Fibroblast of the aortic adventitia (primary cell): Measurements from ENCODE around the gene CYP46A1. TPM values are rescaled to one million over a fixed set of nuclear protein-coding genes. Genes with fewer than 3 reads are reported as not detected.

Source experiments
- DNase-seq: peaks from one replicate; pipeline ENCODE4 v3.0.0-alpha.2; 2010; ENCODE audit warnings: low read depth
- H3K4me3 ChIP-seq: 2 replicates; pipeline ENCODE4 v1.5.1; 2011; ENCODE audit warnings: low read depth, mild to moderate bottlenecking, control low read depth, low read length, moderate library complexity
- total RNA-seq: library from RNA; depleted of rRNA; stranded (reverse); fragments of >200 nt; gene quantifications from 2 replicates; pipeline ENCODE4 v1.2.3, GENCODE V29; 2012; ENCODE audit warnings: low replicate concordance
- TF ChIP-seq, protein P1 (sequence below): IDR thresholded peaks from 2 replicates; pipeline ENCODE4 v1.5.1; 2011; ENCODE audit warnings: mild to moderate bottlenecking, low read length, control low read depth, inconsistent platforms; ENCODE audit not compliant: insufficient read depth

Gene CYP46A1
- total RNA-seq, 1 donor, result 0.36 TPM

DNA sequence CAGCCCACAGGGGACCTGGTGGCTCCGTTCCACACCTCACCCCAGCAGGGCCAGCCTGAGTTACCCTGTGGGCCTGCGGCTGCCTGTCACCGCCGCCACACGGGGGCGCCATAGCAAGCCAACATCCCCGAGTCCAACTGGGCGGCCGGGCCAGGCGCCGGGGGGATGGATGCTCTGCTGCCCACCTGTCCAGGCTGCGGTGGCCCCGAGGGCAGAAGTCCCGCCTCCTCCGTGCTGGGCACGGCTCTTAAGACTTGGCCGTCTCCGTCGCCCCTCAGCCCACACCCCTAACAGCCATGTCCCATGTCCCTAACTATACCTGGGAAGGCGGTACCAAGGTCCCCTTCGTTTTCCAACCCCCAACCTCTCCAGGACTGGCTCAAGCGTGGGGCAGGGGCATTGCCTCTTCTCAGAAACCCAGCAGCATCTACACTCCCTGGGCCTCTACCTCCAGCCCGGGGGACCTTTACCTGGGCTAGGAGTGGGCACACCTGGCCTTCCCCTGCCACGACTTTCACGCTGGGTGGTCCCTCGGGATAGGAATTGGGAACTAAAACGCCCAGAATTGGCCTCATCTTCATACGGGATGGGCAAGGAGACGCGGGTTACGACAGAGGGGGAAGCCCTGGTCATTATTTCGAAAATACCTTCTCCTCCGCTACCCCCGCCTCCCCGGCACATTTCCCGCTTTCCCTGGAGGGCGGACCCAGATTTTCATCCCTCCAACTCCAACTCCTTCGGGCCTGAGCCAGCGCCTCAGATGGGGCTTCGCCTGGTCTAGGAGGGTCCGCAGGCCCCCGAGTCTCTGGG lies 1.1 kb upstream of the CYP46A1 start:
- TF ChIP-seq, protein P1, sequence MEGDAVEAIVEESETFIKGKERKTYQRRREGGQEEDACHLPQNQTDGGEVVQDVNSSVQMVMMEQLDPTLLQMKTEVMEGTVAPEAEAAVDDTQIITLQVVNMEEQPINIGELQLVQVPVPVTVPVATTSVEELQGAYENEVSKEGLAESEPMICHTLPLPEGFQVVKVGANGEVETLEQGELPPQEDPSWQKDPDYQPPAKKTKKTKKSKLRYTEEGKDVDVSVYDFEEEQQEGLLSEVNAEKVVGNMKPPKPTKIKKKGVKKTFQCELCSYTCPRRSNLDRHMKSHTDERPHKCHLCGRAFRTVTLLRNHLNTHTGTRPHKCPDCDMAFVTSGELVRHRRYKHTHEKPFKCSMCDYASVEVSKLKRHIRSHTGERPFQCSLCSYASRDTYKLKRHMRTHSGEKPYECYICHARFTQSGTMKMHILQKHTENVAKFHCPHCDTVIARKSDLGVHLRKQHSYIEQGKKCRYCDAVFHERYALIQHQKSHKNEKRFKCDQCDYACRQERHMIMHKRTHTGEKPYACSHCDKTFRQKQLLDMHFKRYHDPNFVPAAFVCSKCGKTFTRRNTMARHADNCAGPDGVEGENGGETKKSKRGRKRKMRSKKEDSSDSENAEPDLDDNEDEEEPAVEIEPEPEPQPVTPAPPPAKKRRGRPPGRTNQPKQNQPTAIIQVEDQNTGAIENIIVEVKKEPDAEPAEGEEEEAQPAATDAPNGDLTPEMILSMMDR, result peak; percentile 89
- peak; percentile 61 for DNase-seq
- peak overlapping the region; percentile 84 for H3K4me3 ChIP-seq

DNA sequence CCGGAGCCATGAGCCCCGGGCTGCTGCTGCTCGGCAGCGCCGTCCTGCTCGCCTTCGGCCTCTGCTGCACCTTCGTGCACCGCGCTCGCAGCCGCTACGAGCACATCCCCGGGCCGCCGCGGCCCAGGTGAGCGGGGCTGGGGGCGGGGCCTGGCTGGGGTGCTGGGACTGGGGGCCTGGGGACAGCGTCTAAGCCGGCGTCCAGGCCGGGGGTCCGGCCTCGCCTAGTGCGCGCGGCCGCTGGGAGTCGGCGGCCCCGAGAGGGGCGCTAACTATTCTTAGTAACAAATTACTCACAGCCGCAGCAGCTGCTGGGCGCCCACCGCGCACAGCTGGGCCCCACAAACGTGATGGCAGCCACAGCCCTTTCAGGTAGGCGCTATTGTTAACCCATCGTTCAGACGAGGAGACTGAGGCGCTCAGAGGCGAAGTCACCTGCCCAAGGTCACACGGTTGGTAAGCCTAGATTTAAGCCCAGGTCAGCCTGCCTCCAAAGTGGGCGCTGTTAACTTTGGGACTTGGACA lies 374 bp downstream of the CYP46A1 start:
- TF ChIP-seq, protein P1, result no peak
- no peak for DNase-seq
- H3K4me3 ChIP-seq, result peak overlapping the region; percentile 69

DNA sequence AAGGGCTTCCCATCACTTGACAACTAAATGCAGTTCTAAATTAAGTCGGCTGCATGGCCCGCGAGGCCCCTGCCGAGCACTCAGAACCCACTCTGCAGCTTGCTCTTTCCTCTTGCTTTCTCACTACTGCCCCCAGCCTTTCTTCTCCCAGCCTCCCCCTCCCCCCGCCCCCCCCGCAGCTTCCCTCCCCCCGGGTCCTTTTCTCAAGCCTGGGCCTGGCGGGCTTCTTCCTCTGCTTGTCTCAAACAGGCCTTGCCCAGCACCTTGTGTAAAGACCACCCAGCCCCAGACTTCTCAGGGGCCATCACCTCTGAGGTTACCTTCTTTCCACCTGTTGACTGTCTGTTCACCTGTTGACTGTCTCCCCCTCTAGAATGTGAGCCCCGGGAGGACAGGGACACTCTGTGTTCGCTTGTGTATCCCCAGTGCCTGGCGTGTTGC lies 1.1 kb downstream of the CYP46A1 start:
- DNase-seq, result no peak
- H3K4me3 ChIP-seq, result no peak overlapping the region
- TF ChIP-seq, protein P1, result no peak

DNA sequence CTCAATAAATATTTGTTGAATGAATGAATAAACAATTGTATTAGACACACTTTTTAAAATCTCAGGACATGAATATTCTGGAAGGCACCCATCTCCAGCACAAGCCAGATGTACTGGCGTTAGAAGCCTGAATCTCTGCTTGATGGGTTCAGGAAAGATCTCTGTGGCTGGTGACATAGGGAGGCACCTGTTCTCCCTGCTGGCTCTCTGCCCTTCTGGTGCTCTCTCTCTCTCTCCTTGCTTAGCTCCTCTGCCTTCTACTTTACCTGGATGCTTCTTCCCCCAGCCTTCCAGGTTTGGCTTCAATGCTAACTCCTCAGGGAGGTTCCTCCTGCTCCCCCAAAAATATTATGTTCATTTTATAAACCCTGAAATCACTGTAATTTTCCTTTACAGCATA lies 1.5 kb downstream of the CYP46A1 start:
- no peak for DNase-seq
- TF ChIP-seq, protein P1, result no peak
- H3K4me3 ChIP-seq, result no peak overlapping the region

DNA sequence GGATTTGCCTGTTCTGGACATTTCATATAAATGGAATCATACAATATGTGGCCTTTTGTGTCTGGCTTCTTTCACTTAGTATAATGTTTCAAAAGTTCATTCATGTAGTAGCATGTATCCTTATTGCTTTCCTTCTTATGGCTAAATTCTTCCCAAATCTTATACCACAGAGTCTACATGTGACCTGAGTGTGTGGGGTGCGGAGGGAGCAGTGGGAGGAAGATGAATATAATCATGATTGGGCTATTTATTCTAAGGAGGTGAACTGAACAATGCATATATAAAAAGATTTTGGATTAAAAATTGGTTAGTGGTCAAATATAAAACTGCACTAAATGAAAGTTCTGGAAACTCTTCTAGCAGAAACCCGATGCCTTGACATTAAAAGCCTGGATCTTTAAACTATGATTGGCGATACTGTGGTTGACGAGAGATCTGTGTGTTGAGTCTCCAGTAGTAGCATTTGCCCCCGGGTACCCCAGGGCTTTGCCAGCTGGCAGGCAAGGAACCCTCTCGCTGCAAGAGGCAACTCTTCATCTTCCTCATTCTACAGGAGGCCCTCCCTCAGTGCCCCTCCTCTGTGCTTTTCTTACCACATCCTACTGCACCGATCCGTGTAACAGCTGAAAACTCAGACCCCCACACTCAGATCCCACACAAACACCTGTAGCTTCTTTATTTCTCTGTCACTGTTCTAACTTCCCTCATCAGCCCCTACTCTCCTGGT lies 2.6 kb downstream of the CYP46A1 start:
- no peak overlapping the region for H3K4me3 ChIP-seq
- TF ChIP-seq, protein P1, result no peak
- no peak for DNase-seq

DNA sequence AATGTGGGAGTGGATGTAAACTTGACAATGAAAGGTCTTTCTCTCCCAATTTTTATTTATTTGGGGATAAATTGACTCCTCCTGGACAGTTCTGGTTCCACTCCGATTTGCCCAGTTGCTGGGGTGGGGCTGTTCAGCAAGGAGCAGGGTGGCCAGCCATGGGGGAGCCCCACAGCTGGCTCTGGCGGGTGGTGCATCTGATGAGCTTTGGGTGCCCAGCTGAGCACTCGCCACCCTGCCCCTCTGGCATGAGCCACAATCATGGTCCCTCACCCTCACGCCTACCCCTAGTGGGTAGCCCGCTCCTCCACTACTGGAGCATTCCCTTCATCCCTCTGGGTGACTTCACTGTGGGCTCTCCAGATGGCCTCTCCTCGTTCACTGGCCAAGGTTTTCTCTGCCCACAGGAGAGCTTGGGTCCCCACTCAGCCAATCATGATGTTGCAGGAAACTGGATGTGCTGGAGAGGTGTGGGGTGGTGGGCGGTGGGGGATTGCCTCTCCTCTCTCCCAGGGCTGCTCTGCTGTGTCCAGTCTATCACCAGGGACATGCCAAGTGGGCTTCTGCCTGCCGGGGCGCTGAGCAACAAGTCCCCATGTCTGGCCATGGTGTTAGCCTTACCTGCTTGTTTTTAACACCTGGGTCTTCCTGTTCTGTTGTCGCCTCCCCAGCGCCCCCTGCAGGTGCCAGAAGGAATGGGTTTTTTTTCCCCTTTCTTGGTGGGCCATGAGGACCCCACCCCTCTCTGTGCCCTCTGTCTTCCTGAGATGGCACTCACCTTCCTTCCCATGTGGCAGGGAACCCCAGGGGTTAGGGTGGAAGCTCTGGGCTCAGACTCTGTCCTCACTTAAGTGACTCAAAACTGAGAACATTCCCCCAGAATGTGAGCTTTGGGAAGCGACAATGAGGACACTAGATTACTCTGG lies 3.4 kb downstream of the CYP46A1 start:
- DNase-seq, result no peak
- no peak overlapping the region for H3K4me3 ChIP-seq
- TF ChIP-seq, protein P1, result peak; percentile 69
